Stimulated activated CD4-positive, alpha-beta T cell treated with anti-CD3 and anti-CD28 coated beads, Interleukin-4, amount 100 ng/mL, for 4 hours (primary cell): ENCODE measurements around the gene CYTH2.
A peak's percentile ranks its signal among the peaks of the same experiment; 100 is the strongest.

Experiments
- DNase-seq, 2 experiments: peaks; one replicate each; pipeline ENCODE4 v3.0.0-alpha.2; 2020

Gene CYTH2, protein sequence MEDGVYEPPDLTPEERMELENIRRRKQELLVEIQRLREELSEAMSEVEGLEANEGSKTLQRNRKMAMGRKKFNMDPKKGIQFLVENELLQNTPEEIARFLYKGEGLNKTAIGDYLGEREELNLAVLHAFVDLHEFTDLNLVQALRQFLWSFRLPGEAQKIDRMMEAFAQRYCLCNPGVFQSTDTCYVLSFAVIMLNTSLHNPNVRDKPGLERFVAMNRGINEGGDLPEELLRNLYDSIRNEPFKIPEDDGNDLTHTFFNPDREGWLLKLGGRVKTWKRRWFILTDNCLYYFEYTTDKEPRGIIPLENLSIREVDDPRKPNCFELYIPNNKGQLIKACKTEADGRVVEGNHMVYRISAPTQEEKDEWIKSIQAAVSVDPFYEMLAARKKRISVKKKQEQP

DNA sequence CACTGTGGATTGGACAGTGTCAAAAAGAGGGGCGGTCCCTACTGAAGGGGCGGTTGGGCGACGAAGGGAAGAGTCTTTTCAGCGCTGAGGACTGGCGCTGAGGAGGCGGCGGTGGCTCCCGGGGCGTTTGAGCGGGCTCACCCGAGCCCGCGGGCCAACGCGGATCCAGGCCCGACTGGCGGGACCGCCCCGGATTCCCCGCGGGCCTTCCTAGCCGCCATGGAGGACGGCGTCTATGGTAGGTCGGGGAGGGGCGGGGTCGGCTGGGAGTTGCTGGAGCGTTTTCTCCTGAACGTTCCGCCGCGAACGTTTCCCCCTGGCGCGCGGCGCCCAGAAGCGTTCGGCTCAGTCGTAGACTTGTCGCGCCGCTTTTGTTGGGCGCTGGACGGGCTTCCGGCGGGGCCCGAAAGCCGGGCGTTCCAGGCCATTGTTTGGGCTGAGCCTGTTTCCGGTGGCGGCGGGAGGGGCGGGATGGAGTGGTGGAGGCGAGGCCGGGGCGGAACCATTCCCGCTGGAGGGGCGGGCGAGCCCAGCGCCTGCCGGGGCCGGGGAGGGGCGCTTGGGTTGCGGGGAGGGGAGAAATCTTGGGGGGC, at the start of gene CYTH2:
Gene CYTH2, plus strand, starts transcription at position 81 of the 593 bp plus-strand sequence. Its CDS starts 139 bp downstream, at position 220.
- DNase-seq, result peak; percentile 45 to 64

DNA sequence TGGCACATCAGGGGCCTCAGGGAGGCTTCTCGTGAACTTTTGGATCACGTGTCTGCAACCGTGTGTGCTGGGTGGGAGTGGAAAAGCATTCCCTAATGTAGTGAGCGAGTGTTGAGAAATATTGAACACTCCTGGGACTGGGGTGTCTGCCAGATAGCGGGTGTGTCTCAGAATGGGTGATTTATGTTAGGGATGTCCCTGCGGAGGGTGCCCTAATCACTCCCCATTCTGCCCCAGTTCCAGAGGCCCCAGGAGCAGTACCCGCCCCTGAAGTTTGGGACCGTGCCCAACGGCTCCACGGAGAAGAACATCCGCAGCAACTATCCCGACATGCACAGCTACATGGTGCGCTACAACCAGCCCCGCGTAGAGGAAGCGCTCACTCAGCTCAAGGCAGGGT, 47.6 kb upstream of the CYTH2 start:
- DNase-seq, result no peak

DNA sequence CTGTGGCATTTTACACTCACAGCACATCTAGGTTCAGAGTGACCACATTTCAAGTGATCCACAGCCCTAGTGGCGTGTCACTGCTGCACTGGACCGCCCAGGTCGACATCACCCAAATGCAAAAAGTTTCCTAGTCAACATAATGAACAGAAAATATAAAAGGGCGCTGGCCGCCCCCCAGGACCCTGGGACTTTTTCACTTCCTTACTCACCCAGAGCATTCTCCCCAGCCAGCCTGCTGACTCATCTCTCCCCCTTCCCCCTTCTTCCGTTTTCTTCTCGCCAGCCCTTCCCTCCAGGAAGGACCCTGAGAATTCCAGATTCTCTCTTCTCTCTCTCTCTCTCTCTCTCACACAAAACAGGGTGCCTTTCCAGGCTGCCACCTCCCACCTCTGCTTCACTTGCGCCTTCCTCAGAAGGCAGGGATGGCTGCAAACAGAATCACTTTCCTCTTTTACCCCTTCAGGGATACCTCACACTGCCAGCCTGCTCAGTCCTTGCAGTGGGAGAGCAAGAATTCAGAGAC, 44.4 kb upstream of the CYTH2 start:
- DNase-seq, result no peak

DNA sequence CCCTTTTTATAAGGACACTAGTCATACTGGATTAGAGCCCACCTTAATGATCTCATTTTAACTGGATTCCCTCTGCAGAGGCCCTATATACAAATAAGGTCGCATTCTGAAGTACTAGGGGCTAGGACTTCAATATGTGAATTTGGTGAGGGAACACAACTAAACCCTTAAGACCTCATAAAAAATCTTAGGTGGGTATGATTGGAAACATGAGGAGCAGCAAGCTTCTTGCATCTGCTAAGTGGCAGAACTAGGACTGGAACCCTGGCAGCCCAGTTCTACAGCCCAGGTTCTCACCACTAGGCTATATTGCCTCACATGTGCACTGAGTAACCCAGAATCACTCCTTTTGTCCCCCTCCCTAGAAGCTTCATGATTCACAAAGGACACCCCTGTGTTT, 40.5 kb upstream of the CYTH2 start:
- DNase-seq, result no peak

DNA sequence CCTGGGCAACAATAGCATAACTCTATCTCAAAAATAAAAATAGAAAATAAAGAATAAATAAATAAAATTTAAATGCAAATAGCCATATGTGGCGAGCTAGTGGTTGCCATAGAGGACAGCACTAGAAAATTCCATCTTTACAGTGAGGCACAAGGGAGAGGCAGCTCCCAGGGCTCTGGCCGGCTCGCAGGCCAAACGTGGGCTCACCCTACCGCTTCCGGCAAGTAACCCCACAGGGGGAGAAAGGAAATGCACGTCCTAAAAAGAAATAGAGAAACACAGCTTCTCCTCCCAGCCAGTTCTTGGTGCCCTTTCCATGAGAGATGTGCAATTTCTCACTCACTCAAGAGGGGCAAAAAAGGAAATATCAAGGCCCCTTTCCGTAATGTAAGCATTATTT, 35.8 kb upstream of the CYTH2 start:
- no peak for DNase-seq

DNA sequence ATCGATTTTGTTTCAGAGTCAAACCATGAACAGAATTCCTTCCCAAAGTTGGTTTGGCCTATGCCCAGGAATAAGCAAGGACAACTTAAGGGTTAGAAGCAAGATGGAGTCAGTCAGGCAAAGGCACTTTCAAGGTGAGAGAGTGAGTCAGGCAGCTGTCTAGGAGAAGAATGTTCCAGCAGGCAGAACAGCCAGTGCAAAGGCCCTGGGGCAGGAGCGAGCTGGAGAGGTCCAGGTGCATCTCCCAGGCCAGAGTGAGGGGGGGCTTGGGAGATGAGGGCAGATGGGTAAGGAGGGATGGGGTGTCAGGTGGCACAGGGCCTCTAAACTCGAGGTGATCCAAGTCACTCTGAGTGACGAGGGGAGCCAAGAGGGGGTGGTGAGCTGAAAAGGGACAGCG, 32.6 kb upstream of the CYTH2 start:
- no peak for DNase-seq

DNA sequence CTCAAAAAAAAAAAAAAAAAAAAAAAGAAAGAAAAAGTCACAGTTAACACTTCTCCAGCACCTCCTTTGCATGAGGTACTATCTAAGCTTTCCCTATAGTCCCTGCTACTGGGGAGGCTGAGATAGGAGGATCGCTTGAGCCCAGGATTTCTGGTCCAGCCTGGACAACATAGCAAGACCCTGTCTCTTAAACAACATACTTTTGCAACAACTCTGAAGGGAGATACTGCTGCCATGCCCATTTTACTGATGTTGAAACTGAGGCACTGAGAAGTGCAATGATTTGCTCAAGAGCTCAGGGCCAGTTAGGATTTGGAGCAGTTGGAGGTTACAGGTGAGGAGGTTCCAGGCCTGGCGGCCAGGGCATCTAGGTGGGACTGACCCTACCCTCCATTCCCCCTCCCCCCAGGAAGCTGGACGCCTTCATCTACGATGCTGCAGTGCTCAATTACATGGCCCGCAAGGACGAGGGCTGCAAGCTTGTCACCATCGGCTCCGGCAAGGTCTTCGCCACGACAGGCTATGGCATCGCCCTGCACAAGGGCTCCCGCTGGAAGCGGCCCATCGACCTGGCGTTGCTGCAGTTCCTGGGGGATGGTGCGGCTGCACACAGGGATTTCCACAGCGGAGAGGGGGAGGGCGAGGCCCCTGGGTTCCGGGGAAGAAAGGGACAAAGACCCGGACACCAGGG, 27.7 kb upstream of the CYTH2 start:
- no peak for DNase-seq

DNA sequence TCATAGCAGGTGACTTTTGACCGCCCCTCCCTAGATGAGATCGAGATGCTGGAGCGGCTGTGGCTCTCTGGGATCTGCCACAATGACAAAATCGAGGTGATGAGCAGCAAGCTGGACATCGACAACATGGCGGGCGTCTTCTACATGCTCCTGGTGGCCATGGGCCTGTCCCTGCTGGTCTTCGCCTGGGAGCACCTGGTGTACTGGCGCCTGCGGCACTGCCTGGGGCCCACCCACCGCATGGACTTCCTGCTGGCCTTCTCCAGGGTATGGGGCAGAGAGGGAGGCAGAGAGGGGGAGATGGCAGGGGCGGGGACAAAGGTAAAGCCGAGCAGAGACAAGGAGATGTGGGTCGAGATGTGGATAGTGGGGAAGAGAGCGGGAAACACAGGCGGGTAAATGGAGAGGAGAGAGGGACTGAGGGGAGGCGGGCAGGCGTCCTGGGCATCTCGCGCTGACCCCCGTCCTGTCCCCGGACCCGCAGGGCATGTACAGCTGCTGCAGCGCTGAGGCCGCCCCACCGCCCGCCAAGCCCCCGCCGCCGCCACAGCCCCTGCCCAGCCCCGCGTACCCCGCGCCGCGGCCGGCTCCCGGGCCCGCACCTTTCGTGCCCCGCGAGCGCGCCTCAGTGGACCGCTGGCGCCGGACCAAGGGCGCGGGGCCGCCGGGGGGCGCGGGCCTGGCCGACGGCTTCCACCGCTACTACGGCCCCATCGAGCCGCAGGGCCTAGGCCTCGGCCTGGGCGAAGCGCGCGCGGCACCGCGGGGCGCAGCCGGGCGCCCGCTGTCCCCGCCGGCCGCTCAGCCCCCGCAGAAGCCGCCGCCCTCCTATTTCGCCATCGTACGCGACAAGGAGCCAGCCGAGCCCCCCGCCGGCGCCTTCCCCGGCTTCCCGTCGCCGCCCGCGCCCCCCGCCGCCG, 26.8 kb upstream of the CYTH2 start:
- no peak for DNase-seq

DNA sequence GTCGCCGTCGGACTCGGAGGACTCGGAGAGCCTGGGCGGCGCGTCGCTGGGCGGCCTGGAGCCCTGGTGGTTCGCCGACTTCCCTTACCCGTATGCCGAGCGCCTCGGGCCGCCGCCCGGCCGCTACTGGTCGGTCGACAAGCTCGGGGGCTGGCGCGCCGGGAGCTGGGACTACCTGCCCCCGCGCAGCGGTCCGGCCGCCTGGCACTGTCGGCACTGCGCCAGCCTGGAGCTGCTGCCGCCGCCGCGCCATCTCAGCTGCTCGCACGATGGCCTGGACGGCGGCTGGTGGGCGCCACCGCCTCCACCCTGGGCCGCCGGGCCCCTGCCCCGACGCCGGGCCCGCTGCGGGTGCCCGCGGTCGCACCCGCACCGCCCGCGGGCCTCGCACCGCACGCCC, 25.9 kb upstream of the CYTH2 start:
- no peak for DNase-seq

DNA sequence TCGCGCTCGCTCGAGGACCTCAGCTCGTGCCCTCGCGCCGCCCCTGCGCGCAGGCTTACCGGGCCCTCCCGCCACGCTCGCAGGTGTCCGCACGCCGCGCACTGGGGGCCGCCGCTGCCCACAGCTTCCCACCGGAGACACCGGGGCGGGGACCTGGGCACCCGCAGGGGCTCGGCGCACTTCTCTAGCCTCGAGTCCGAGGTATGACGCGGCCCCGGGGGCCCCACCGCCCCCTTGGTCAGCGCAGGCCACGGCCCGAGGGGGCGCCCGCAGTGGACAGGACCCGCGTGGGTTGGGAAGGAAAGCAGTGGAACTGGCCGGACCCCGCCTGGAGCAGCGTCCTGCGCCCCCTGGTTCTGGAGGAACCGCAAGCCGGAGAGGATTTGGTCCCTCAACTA, 25.4 kb upstream of the CYTH2 start:
- DNase-seq, result no peak

DNA sequence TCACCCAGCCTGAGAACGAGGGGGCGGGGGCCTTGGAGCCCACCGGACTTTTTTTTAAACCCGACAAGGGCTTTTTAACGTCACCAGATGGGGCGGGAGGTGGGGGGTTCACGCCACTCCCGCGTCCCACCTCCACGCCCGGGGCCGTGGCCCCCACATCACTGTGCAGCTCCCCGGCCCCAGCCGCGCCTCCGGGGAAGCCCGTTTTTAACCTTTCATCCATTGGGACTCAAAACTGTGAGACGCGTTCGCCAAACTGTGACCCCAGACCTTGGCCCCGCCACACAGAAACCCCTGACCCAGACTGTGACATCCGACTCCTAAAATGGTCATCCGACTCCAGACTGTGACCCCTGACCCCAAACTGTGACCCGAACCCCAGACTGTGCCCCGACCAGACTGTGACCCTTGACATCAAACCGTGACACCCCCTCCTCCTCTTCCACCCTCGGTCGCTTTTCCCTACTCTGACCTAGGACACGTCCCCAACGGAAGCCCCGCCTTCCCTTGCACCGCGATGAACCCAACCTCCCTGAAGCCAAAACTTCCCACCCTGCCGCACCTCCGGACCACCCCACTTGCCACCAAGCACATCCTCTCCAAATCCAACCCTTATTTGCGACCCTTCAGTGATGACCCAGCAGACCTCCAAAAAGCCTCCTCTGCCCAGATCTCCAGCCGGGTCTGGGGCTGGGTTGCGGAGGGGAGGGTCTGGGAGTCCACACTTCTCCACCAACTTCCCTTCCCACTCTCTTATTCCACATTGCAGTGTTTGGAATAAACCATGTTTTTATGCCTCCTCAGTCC, 24.8 kb upstream of the CYTH2 start:
- DNase-seq, result no peak

DNA sequence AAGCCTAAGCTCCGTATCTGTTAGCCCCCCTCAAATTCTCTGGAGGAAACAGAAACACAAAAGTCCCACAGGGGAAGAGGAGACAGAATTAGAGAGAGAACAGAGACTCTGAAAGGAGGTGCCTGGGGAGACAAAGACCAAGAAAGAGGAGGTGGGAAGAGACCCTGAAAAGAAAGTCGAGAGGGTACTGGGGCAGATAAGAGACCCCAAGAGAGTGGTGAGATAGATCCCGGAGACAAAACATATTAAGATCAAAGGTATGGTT, 24.3 kb upstream of the CYTH2 start:
- DNase-seq, result no peak

DNA sequence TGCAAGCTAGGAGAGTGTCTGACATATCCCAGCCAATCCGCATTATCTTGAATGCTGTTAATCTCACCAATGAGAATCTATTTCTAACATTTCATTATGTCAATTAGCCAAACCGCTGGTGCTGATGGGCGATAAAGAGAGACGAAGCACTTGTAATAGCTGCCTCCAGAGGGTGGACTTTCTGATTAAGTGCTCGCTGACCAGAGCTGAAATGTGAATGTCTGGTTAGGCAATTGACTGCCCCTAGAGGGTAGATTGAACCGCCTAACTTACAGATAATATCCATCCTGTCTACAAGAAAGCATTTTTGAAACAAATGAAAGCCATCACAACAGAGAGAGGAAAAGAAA, 23.9 kb upstream of the CYTH2 start:
- DNase-seq, result no peak

DNA sequence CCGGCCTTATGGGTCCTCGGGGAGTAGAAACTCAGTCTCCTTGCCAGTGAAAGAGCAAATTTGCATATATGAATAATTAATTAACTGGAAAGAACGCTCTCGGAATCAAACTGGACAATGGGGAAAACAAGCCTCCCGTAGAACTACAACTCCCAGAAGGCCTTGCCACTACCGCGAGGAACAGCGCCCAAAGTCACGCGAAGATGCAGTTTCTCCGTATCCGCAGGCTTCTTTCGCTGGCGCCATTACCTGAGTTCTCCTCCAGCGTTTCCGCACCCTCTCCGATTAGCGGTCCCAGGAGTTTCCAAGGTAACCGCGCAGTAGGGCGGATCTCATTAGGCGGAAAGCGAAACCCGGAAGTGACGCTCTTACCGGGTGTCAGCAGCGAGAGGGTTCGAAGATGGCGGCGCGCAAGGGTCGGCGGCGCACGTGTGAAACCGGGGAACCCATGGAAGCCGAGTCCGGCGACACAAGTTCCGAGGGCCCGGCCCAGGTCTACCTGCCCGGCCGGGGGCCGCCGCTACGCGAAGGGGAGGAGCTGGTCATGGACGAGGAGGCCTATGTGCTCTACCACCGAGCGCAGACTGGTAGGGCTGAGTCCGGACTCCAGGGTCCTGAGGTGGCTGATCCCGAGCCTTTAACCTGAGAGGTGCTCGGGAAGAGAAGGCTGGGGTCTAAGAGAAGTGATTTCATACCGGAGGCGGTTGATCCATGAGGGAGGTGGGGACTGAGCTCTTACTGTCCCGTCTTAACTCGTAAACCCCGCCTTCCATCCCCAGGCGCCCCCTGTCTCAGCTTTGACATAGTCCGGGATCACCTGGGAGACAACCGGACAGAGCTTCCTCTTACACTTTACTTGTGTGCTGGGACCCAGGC, 23.3 kb upstream of the CYTH2 start, which contains the start of gene GRWD1:
Gene GRWD1, plus strand, starts transcription at position 378 of the 876 bp plus-strand sequence. Its CDS starts 23 bp downstream, at position 401.
- peak; percentile 84 to 97 for DNase-seq

DNA sequence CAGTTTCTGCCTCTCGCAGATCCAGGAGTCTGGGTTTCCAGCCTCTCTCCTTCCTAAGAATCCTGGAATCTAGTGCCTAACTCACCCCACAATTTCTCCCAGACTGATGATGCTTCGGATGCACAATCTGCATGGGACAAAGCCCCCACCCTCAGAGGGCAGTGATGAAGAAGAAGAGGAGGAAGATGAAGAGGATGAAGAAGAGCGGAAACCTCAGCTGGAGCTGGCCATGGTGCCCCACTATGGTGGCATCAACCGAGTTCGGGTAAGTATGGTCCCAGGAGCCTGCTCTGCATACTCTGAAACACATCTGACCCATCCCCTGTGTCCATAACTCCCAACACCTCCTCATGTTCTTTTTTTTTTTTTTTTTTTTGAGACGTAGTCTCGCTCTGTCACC, 22.6 kb upstream of the CYTH2 start:
- DNase-seq, result no peak

DNA sequence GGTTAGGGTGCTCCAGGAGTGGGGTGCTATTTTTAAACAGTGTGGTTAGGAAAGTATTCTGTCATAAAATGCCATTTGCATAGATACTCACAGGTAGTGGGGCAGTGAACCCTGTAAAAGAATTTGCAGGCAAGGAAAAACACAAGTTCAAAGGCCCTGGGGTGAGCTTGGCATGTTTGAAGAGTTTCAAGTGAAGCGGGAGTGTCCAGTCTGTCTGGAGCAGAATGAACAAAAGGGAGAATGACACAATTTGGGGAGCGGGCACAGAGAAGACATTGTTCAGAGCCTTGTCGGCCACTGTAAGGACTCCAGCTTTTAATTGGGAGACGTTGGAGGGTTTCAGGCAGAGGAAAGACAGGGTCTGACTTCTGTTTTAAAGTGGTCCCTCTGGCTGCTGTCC, 20.6 kb upstream of the CYTH2 start:
- DNase-seq, result no peak

DNA sequence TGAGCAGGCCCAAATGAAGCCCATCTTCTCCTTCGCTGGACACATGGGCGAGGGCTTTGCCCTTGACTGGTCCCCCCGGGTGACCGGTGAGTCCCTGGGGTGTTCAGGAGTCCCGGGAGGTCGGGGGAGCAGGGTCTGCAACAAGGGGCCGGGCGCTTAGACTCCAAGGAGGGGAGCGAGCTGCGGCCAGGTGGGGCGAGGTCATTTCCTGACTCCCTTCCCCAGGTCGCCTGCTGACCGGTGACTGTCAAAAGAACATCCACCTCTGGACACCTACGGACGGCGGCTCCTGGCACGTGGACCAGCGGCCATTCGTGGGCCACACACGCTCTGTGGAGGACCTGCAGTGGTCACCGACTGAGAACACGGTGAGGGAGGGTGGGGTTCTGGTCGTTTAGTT, 18.7 kb upstream of the CYTH2 start:
- no peak for DNase-seq

DNA sequence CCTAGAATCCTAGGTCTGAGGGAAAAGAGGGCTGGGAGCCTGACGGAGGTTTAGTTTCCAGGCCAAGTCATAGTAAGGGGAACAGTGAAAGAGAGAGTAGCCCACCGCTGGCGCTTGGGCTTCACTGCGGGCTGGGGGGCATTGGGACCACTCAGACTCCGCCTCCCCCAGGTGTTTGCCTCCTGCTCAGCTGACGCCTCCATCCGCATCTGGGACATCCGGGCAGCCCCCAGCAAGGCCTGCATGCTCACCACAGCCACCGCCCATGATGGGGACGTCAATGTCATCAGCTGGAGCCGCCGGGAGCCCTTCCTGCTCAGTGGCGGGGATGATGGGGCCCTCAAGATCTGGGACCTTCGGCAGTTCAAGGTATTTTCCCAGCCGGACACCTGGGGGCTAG, 18.3 kb upstream of the CYTH2 start:
- no peak for DNase-seq

DNA sequence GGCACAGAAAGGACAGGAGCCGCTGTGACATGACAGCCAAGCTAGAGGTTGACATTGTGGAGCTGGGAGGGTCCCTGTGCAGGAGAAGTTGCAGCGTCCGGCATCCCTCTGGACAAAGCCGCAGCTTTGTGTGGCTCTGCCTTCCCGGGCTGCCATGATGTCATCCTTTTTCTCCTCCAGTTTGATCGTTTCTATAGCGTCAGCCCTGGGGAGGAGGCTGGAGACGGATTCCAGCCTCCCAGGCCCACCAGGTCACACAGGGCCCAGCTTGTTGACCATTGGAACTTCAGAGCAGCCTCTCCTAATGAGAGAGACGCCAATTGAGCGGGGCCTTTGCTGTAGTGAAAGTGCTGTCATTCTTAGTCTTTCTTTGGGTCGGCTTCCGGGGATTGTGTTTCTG, 17.5 kb upstream of the CYTH2 start:
- DNase-seq, result no peak

DNA sequence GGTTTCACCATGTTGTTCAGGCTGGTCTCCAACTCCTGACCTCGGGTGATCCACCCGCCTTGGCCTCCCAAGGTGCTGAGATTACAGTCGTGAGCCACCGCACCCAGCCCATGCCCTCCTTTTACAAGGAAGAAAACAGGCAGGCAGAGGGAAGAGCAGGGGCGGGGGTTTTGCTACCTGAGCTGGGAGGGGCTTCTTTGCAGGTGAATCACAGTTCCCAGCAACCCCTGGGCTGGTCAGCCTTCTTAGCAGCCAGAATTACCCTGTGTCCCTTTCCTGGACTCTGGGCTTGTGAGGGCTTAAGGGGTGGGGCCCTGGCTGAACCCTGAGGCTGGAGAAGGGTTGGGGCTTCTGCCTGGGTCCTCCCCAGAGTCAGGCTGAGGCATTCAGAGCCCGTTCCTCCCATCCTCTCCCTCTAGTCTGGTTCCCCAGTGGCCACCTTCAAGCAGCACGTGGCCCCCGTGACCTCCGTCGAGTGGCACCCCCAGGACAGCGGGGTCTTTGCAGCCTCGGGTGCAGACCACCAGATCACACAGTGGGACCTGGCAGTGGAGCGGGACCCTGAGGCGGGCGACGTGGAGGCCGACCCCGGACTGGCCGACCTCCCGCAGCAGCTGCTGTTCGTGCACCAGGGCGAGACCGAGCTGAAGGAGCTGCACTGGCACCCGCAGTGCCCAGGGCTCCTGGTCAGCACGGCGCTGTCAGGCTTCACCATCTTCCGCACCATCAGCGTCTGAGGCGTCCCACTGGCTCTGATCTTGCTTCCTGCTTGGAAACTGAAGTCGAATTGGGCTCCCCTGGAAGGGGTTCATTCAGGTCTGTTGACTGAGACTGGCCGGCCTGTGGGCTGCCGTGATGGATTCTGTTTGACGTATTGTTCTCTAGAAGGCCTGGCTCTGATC, 16.6 kb upstream of the CYTH2 start:
- no peak for DNase-seq
